ENCODE data around the gene OR2F2.

The OR2F2 gene

GRCh38 chr7:143914938-143915652 is 19.9 kb upstream of the OR2F2 start:
- no peak for DNase-seq

GRCh38 chr7:143924851-143925250 is 10.2 kb upstream of the OR2F2 start:
- no peak for DNase-seq

- no peak for DNase-seq
Observed at GRCh38 chr7:143929224-143929920, 5.7 kb upstream of the OR2F2 start.

GRCh38 chr7:143931739-143932138 is 3.3 kb upstream of the OR2F2 start:
- no peak for DNase-seq

- no peak for DNase-seq
Observed at GRCh38 chr7:143936087-143937009, 1.3 kb downstream of the OR2F2 start.

- no peak for DNase-seq
Observed at GRCh38 chr7:143938379-143939243, 3.6 kb downstream of the OR2F2 start.

- no peak for DNase-seq
Observed at GRCh38 chr7:143945423-143945822, 10.4 kb downstream of the OR2F2 start.

GRCh38 chr7:143947111-143947510 is 12.1 kb downstream of the OR2F2 start:
- DNase-seq: no peak

GRCh38 chr7:143948733-143949132 is 13.7 kb downstream of the OR2F2 start:
- DNase-seq: no peak

- no peak for DNase-seq
Observed at GRCh38 chr7:143953421-143953820, 18.4 kb downstream of the OR2F2 start.

GRCh38 chr7:143954135-143954534 is 19.1 kb downstream of the OR2F2 start:
- DNase-seq: no peak

GRCh38 chr7:143954544-143954943 is 19.5 kb downstream of the OR2F2 start, which contains the start of gene OR2F1:
TSS of gene OR2F1 (plus strand) at chr7:143954844. CDS start at chr7:143959971, 5,127 bp downstream.
- no peak for DNase-seq

- DNase-seq: no peak
Observed at GRCh38 chr7:143958781-143959180, 23.7 kb downstream of the OR2F2 start.

GRCh38 chr7:143960813-143961610 is 26.0 kb downstream of the OR2F2 start:
- DNase-seq: no peak

GRCh38 chr7:143965280-143965679 is 30.2 kb downstream of the OR2F2 start:
- DNase-seq: no peak

- DNase-seq: no peak
Observed at GRCh38 chr7:143967398-143967797, 32.4 kb downstream of the OR2F2 start.

- no peak for DNase-seq
Observed at GRCh38 chr7:143973870-143974416, 38.9 kb downstream of the OR2F2 start.

- DNase-seq: no peak
Observed at GRCh38 chr7:143974459-143974858, 39.4 kb downstream of the OR2F2 start.

GRCh38 chr7:143975617-143976016 is 40.6 kb downstream of the OR2F2 start:
- DNase-seq: no peak

- DNase-seq: no peak
Observed at GRCh38 chr7:143978585-143978984, 43.6 kb downstream of the OR2F2 start.

- DNase-seq: no peak
Observed at GRCh38 chr7:143979359-143979758, 44.3 kb downstream of the OR2F2 start.
